Keratinocyte (primary cell): ENCODE data around the gene NEGR1. TPM values are rescaled to one million over a fixed set of nuclear protein-coding genes. Genes with fewer than 3 reads are reported as not detected.

Source experiments
- DNase-seq: peaks from one replicate; pipeline ENCODE4 v3.0.0-alpha.2; 2011; ENCODE audit warnings: low read depth, missing footprints, low spot score
- FAIRE-seq: peaks from 2 replicates; lab custom pipeline; 2011; peaks lifted over from hg19 to GRCh38; lab: Jason Lieb, UNC
- H2AFZ ChIP-seq: 2 replicates; pipeline ENCODE4 v1.6.0; 2012; ENCODE audit warnings: low read length, control low read depth, inconsistent platforms; ENCODE audit not compliant: control insufficient read depth
- H3K27ac ChIP-seq: 2 replicates; pipeline ENCODE4 v1.5.1; 2011; ENCODE audit warnings: low read length; ENCODE audit not compliant: control insufficient read depth, insufficient read depth
- H3K27me3 ChIP-seq: 3 replicates; pipeline ENCODE4 v1.6.0; 2011; ENCODE audit warnings: low read length; ENCODE audit not compliant: control insufficient read depth, insufficient read depth; ENCODE audit errors: extremely low read depth
- H3K36me3 ChIP-seq, 2 experiments: 2 replicates in 1 of 2; 3 replicates in 1 of 2; pipeline ENCODE4 v1.5.1; 2011; ENCODE audit warnings: low read length in 2 of 2, mild to moderate bottlenecking in 1 of 2; ENCODE audit not compliant: control insufficient read depth in 2 of 2, insufficient read depth in 2 of 2; ENCODE audit errors: extremely low read depth in 1 of 2
- H3K4me1 ChIP-seq: 3 replicates; pipeline ENCODE4 v1.5.1; 2011; ENCODE audit warnings: low read length; ENCODE audit not compliant: control insufficient read depth, insufficient read depth; ENCODE audit errors: extremely low read depth
- H3K4me2 ChIP-seq: 3 replicates; pipeline ENCODE4 v1.6.0; 2011; ENCODE audit warnings: low read depth, low read length; ENCODE audit not compliant: control insufficient read depth, insufficient read depth; ENCODE audit errors: extremely low read depth
- H3K4me3 ChIP-seq, 3 experiments: fragments of 200-600 bp in 1 of 3; sonication (generic) in 1 of 3; 2 replicates in 2 of 3; 3 replicates in 1 of 3; pipeline ENCODE4 v1.5.1; 2011 to 2016; ENCODE audit warnings: low read length in 3 of 3, mild to moderate bottlenecking in 3 of 3, control low read depth in 2 of 3, inconsistent platforms in 1 of 3, low read depth in 1 of 3, mixed read lengths in 1 of 3, mixed run types in 1 of 3, moderate library complexity in 1 of 3; ENCODE audit not compliant: control insufficient read depth in 2 of 3, insufficient read depth in 2 of 3; ENCODE audit errors: extremely low read depth in 1 of 3
- H3K79me2 ChIP-seq: 2 replicates; pipeline ENCODE4 v1.6.0; 2012; ENCODE audit warnings: low read length; ENCODE audit not compliant: control insufficient read depth, insufficient read depth
- H3K9ac ChIP-seq: 3 replicates; pipeline ENCODE4 v1.6.0; 2011; ENCODE audit warnings: low read length; ENCODE audit not compliant: control insufficient read depth, insufficient read depth; ENCODE audit errors: extremely low read depth
- H3K9me1 ChIP-seq: 3 replicates; pipeline ENCODE4 v1.6.0; 2011; ENCODE audit warnings: low read length; ENCODE audit not compliant: control insufficient read depth, insufficient read depth; ENCODE audit errors: extremely low read depth
- H3K9me3 ChIP-seq: 2 replicates; pipeline ENCODE4 v1.5.1; 2012; ENCODE audit warnings: low read depth, low read length; ENCODE audit not compliant: control insufficient read depth
- H4K20me1 ChIP-seq: 3 replicates; pipeline ENCODE4 v1.6.0; 2011; ENCODE audit warnings: low read length; ENCODE audit not compliant: control insufficient read depth, insufficient read depth; ENCODE audit errors: extremely low read depth
- CTCF ChIP-seq, 3 experiments: IDR thresholded peaks in 1 of 3; conservative IDR thresholded peaks in 1 of 3; optimal IDR thresholded peaks in 1 of 3; 2 replicates in 2 of 3; 3 replicates in 1 of 3; pipeline versions ENCODE3 to v1.5.1; 2011; ENCODE audit warnings: low read length in 3 of 3, mild to moderate bottlenecking in 3 of 3, moderate library complexity in 2 of 3, control low read depth in 1 of 3, inconsistent platforms in 1 of 3; ENCODE audit not compliant: insufficient read depth in 2 of 3; ENCODE audit errors: extremely low read depth in 1 of 3
- EZH2 ChIP-seq: IDR thresholded peaks from one replicate; pipeline ENCODE4 v1.6.1; 2012; ENCODE audit warnings: inconsistent platforms, mild to moderate bottlenecking, low read length, moderate library complexity
- dilution Hi-C: fragments of 300-500 bp; cut with MboI; formaldehyde crosslinking; loops from one replicate; pipeline ENCODE4 v1.7.0; 2020; ENCODE audit warnings: low sequenced_read_pairs; ENCODE audit not compliant: extremely low pct_ligation_motif_present
- polyA plus RNA-seq, 5 experiments: library from polyadenylated mRNA; depleted of rRNA in 3 of 5; stranded (reverse) in 3 of 5; stranded (forward) in 1 of 5; unstranded in 1 of 5; fragments of >200 nt; gene quantifications; 1 replicate in 1 of 5; 2 replicates in 3 of 5; 3 replicates in 1 of 5; pipeline versions ENCODE4 v1.2.1 to v1.2.3, GENCODE V29; 2011 to 2012; ENCODE audit warnings: missing spikeins in 2 of 5, low read depth in 1 of 5, low replicate concordance in 1 of 5

NEGR1 gene
- polyA plus RNA-seq, 1 donor (not counting 4 experiments of a cell fraction or from before 2014, with no cell fraction given), result 1.6 TPM

DNA sequence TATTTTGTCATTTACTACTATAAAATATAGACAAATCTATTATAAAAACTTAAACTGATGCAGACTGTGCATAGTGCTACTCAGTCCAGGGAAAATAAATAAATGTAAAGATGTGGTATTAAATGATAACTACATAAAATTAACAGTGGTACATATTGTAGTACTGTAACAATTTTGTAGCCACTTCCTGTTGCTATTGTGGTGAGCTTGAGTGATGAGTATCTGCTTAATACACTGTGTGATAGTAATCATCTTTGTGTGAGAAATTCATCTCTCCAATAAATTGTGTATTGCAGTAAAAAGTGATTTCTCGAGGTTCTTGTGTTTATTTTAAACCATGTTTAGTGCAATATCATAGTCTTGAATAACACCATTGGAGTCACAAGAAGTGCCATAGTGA is 848.1 kb downstream of the NEGR1 start:
- dilution Hi-C loops, result no loop called here
- no peak overlapping the region for H3K4me2 ChIP-seq
- no peak overlapping the region for H3K27ac ChIP-seq
- H3K9me3 ChIP-seq, result no peaks in the 10 kb centered on the region
- no peaks in the 10 kb centered on the region for H4K20me1 ChIP-seq
- no peak overlapping the region for H2AFZ ChIP-seq
- H3K4me3 ChIP-seq, result no peak overlapping the region
- no peaks in the 10 kb centered on the region for H3K27me3 ChIP-seq
- no peak overlapping the region for H3K9ac ChIP-seq
- no peak for TF ChIP-seq CTCF (optimal IDR thresholded peaks at IDR 0.05 in 1 of 3, IDR thresholded peaks at IDR 0.05 in 1 of 3, conservative IDR thresholded peaks at IDR 0.05 in 1 of 3; ENCODE audit: extremely low read depth in 1 of 3, insufficient read depth in 2 of 3, low read length in 3 of 3)
- no peaks in the 10 kb centered on the region for H3K79me2 ChIP-seq
- DNase-seq, result no peak
- no peaks in the 10 kb centered on the region for H3K9me1 ChIP-seq
- FAIRE-seq, result no peak
- no peaks in the 10 kb centered on the region for H3K36me3 ChIP-seq
- no peaks in the 10 kb centered on the region for H3K4me1 ChIP-seq

- H3K4me3 ChIP-seq, result no peak overlapping the region
- no peaks in the 10 kb centered on the region for H3K27me3 ChIP-seq
- no peak for DNase-seq
- no peaks in the 10 kb centered on the region for H3K79me2 ChIP-seq
- no peak overlapping the region for H3K9ac ChIP-seq
- no peak overlapping the region for H3K27ac ChIP-seq
- H3K4me2 ChIP-seq, result no peak overlapping the region
- no peak for TF ChIP-seq CTCF (optimal IDR thresholded peaks at IDR 0.05 in 1 of 3, IDR thresholded peaks at IDR 0.05 in 1 of 3, conservative IDR thresholded peaks at IDR 0.05 in 1 of 3; ENCODE audit: extremely low read depth in 1 of 3, insufficient read depth in 2 of 3, low read length in 3 of 3)
- no peak for TF ChIP-seq EZH2
- no peaks in the 10 kb centered on the region for H3K4me1 ChIP-seq
- FAIRE-seq, result no peak
- dilution Hi-C loops, result no loop called here
- no peaks in the 10 kb centered on the region for H3K36me3 ChIP-seq
- H4K20me1 ChIP-seq, result no peaks in the 10 kb centered on the region
- no peaks in the 10 kb centered on the region for H3K9me3 ChIP-seq
- H3K9me1 ChIP-seq, result no peaks in the 10 kb centered on the region
- no peak overlapping the region for H2AFZ ChIP-seq
These were observed 854.3 kb downstream of the NEGR1 start for GRCh38 chr1:71428029-71428428.
